HG03565 (cell line): Measurements from ENCODE around the gene HNF1B.

Source experiments
- ATAC-seq: cut with Tn5 transposase; IDR thresholded peaks from one replicate; pipeline ENCODE4 v1.9.1; 2021; ENCODE audit warnings: mild to moderate bottlenecking, moderate library complexity; ENCODE audit not compliant: unreplicated experiment

HNF1B gene

GRCh38 chr17:37737971-37738370, 6.9 kb downstream of the HNF1B start:
- no peak for ATAC-seq

- ATAC-seq = no peak
These were observed 7.8 kb downstream of the HNF1B start for GRCh38 chr17:37737081-37737480.

GRCh38 chr17:37736428-37736827, 8.4 kb downstream of the HNF1B start:
- no peak for ATAC-seq

GRCh38 chr17:37735165-37735564, 9.7 kb downstream of the HNF1B start:
- ATAC-seq = no peak

- ATAC-seq = no peak
These were observed 12.5 kb downstream of the HNF1B start for GRCh38 chr17:37732316-37732715.

- no peak for ATAC-seq
These were observed 13.8 kb downstream of the HNF1B start for GRCh38 chr17:37731056-37731455.

- ATAC-seq = no peak
These were observed 15.0 kb downstream of the HNF1B start for GRCh38 chr17:37729905-37730304.

GRCh38 chr17:37726891-37727675, 17.8 kb downstream of the HNF1B start:
- ATAC-seq = no peak

- ATAC-seq = no peak
These were observed 18.6 kb downstream of the HNF1B start for GRCh38 chr17:37726248-37726647.

- ATAC-seq = no peak
These were observed 19.2 kb downstream of the HNF1B start for GRCh38 chr17:37725601-37726146.

GRCh38 chr17:37725021-37725595, 19.8 kb downstream of the HNF1B start:
- ATAC-seq = no peak

- no peak for ATAC-seq
These were observed 23.9 kb downstream of the HNF1B start for GRCh38 chr17:37720989-37721388.

GRCh38 chr17:37719866-37720265, 25.0 kb downstream of the HNF1B start:
- ATAC-seq = no peak

GRCh38 chr17:37718324-37719048, 26.4 kb downstream of the HNF1B start:
- ATAC-seq = no peak

- no peak for ATAC-seq
These were observed 27.1 kb downstream of the HNF1B start for GRCh38 chr17:37717627-37718323.

GRCh38 chr17:37714897-37715296, 30.0 kb downstream of the HNF1B start:
- ATAC-seq = no peak

- no peak for ATAC-seq
These were observed 31.2 kb downstream of the HNF1B start for GRCh38 chr17:37713624-37714023.

GRCh38 chr17:37713028-37713431, 31.8 kb downstream of the HNF1B start:
- no peak for ATAC-seq

- no peak for ATAC-seq
These were observed 33.7 kb downstream of the HNF1B start for GRCh38 chr17:37711113-37711512.

GRCh38 chr17:37710344-37710886, 34.4 kb downstream of the HNF1B start:
- ATAC-seq = no peak
